ENCODE results near the gene NMB. TPM values are rescaled to one million over a fixed set of nuclear protein-coding genes. Genes with fewer than 3 reads are reported as not detected.
A peak's percentile ranks its signal among the peaks of the same experiment; 100 is the strongest.
"Not testable (repeated sequence)": the region's sequence is repeated elsewhere in the genome, so short reads cannot be mapped to it uniquely, and the experiment has no call there.

NMB gene
- total RNA-seq, 1 donor = 6.9 TPM

DNA sequence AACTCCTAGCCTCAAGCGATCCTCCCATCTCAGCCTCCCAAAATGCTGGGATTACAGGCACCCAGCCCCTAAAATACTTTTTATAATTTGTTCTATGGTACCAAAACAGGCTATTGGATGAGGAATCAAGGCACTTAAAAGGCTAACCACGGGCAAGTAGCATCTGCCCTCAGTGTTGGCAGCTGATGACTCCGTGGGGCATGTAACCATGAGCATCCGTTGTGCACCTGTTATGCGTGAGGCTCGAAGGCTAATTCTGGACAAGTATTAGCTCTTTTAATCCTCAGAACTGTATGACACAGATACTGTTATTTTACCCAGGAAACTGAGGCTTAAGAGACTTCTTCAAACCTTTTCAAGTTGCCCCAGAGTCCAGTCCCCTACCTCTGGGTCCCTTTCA is 14.2 kb downstream of the NMB start:
- no peaks in the 10 kb centered on the region for H3K27me3 ChIP-seq (ENCODE audit: insufficient read depth, low read length)
- no peak overlapping the region for H2AFZ ChIP-seq (ENCODE audit: low read length)
- no peak for TF ChIP-seq CTCF (IDR thresholded peaks at IDR 0.05; ENCODE audit: extremely low read depth, low read depth, low read length)
- H3K79me2 ChIP-seq (ENCODE audit: insufficient read depth, low read length) = peaks cover 6% of the 10 kb centered on the region
- no peaks in the 10 kb centered on the region for H3K9me3 ChIP-seq (ENCODE audit: low read depth, low read length)
- H3K4me2 ChIP-seq (ENCODE audit: insufficient read depth, low read length) = no peak overlapping the region
- H3K27ac ChIP-seq (ENCODE audit: low read depth, low read length) = no peak overlapping the region
- no peak for DNase-seq (ENCODE audit: insufficient read length, low spot score, missing footprints)
- no peaks in the 10 kb centered on the region for H3K4me1 ChIP-seq (ENCODE audit: insufficient read depth, low read length)
- peaks cover 8% of the 10 kb centered on the region for H4K20me1 ChIP-seq (ENCODE audit: insufficient read depth, low read length)
- peaks cover 85% of the 10 kb centered on the region for H3K36me3 ChIP-seq (ENCODE audit: insufficient read depth, low read length)
- no peak overlapping the region for H3K4me3 ChIP-seq (ENCODE audit: insufficient read depth, low read length)

- not testable (repeated sequence) for H2AFZ ChIP-seq (ENCODE audit: low read length); H3K4me3 ChIP-seq (ENCODE audit: insufficient read depth, low read length); H3K9me3 ChIP-seq (ENCODE audit: low read depth, low read length); H4K20me1 ChIP-seq (ENCODE audit: insufficient read depth, low read length); H3K79me2 ChIP-seq (ENCODE audit: insufficient read depth, low read length); H3K27me3 ChIP-seq (ENCODE audit: insufficient read depth, low read length); H3K4me2 ChIP-seq (ENCODE audit: insufficient read depth, low read length); H3K4me1 ChIP-seq (ENCODE audit: insufficient read depth, low read length); DNase-seq (ENCODE audit: insufficient read length, low spot score, missing footprints); H3K27ac ChIP-seq (ENCODE audit: low read depth, low read length)
- H3K36me3 ChIP-seq (ENCODE audit: insufficient read depth, low read length) = peaks cover 80% of the 10 kb centered on the region
Measured at GRCh38 chr15:84642640-84643039, 15.4 kb downstream of the NMB start.

- H3K4me3 ChIP-seq (ENCODE audit: insufficient read depth, low read length); H3K9me3 ChIP-seq (ENCODE audit: low read depth, low read length); DNase-seq (ENCODE audit: insufficient read length, low spot score, missing footprints); H3K27ac ChIP-seq (ENCODE audit: low read depth, low read length); H4K20me1 ChIP-seq (ENCODE audit: insufficient read depth, low read length); H3K4me2 ChIP-seq (ENCODE audit: insufficient read depth, low read length); H3K4me1 ChIP-seq (ENCODE audit: insufficient read depth, low read length); H3K79me2 ChIP-seq (ENCODE audit: insufficient read depth, low read length); H2AFZ ChIP-seq (ENCODE audit: low read length); H3K27me3 ChIP-seq (ENCODE audit: insufficient read depth, low read length): not testable (repeated sequence)
- peaks cover 79% of the 10 kb centered on the region for H3K36me3 ChIP-seq (ENCODE audit: insufficient read depth, low read length)
Measured at GRCh38 chr15:84641871-84642270, 16.1 kb downstream of the NMB start.

GRCh38 chr15:84638103-84638502 is 19.9 kb downstream of the NMB start:
- Histone ChIP-seq H3K4me3 (ENCODE audit: insufficient read depth, low read length) (no peak overlapping the region), H3K9me3 (ENCODE audit: low read depth, low read length) (no peaks in the 10 kb centered on the region), H4K20me1 (ENCODE audit: insufficient read depth, low read length) (peaks cover 2% of the 10 kb centered on the region), H2AFZ (ENCODE audit: low read length) (no peak overlapping the region), H3K4me2 (ENCODE audit: insufficient read depth, low read length) (no peak overlapping the region), H3K79me2 (ENCODE audit: insufficient read depth, low read length) (peaks cover 8% of the 10 kb centered on the region), H3K36me3 (ENCODE audit: insufficient read depth, low read length) (peaks cover 58% of the 10 kb centered on the region), H3K27ac (ENCODE audit: low read depth, low read length) (peak overlapping the region; percentile 26), H3K27me3 (ENCODE audit: insufficient read depth, low read length) (no peaks in the 10 kb centered on the region), H3K4me1 (ENCODE audit: insufficient read depth, low read length) (peaks cover 16% of the 10 kb centered on the region)
- DNase-seq (ENCODE audit: insufficient read length, low spot score, missing footprints) = peak; percentile 81
- TF ChIP-seq CTCF (IDR thresholded peaks at IDR 0.05; ENCODE audit: extremely low read depth, low read depth, low read length) = peak; percentile 25

GRCh38 chr15:84634228-84634837 is 23.7 kb downstream of the NMB start:
- peak overlapping the region; percentile 60 for H2AFZ ChIP-seq (ENCODE audit: low read length)
- H3K36me3 ChIP-seq (ENCODE audit: insufficient read depth, low read length) = peaks cover 21% of the 10 kb centered on the region
- no peaks in the 10 kb centered on the region for H3K27me3 ChIP-seq (ENCODE audit: insufficient read depth, low read length)
- peaks cover 23% of the 10 kb centered on the region for H3K79me2 ChIP-seq (ENCODE audit: insufficient read depth, low read length)
- peaks cover 2% of the 10 kb centered on the region for H4K20me1 ChIP-seq (ENCODE audit: insufficient read depth, low read length)
- H3K4me2 ChIP-seq (ENCODE audit: insufficient read depth, low read length) = peak overlapping the region; percentile 99
- H3K4me3 ChIP-seq (ENCODE audit: insufficient read depth, low read length) = peak overlapping the region; percentile 91
- peaks cover 37% of the 10 kb centered on the region for H3K4me1 ChIP-seq (ENCODE audit: insufficient read depth, low read length)
- DNase-seq (ENCODE audit: insufficient read length, low spot score, missing footprints) = no peak
- no peaks in the 10 kb centered on the region for H3K9me3 ChIP-seq (ENCODE audit: low read depth, low read length)
- TF ChIP-seq CTCF (IDR thresholded peaks at IDR 0.05; ENCODE audit: extremely low read depth, low read depth, low read length) = no peak
- H3K27ac ChIP-seq (ENCODE audit: low read depth, low read length) = no peak overlapping the region
